AG09319 (cell line): Measurements from ENCODE around the gene FAM83C.

Experiments used
- DNase-seq: peaks from one replicate; pipeline ENCODE4 v3.0.0-alpha.2; 2010; ENCODE audit warnings: low read depth; ENCODE audit errors: extremely low read depth
- CTCF ChIP-seq: IDR thresholded peaks from 2 replicates; pipeline ENCODE4 v1.5.1; 2011; ENCODE audit warnings: low read depth, mild to moderate bottlenecking, inconsistent platforms, low read length, moderate library complexity

FAM83C gene

GRCh38 chr20:35291654-35292503, at the start of gene FAM83C:
Gene FAM83C (minus strand): TSS chr20:35292425. CDS start chr20:35292304, 121 bp downstream.
- no peak for DNase-seq
- no peak for TF ChIP-seq CTCF

- no peak for TF ChIP-seq CTCF
- no peak for DNase-seq
Measured at GRCh38 chr20:35341366-35342028, 49.3 kb upstream of the FAM83C start.

- DNase-seq: no peak
- no peak for TF ChIP-seq CTCF
Measured at GRCh38 chr20:35340436-35340835, 48.2 kb upstream of the FAM83C start.

- TF ChIP-seq CTCF: no peak
- no peak for DNase-seq
Measured at GRCh38 chr20:35339636-35340035, 47.4 kb upstream of the FAM83C start.

- no peak for TF ChIP-seq CTCF
- peak; percentile 82 for DNase-seq
Measured at GRCh38 chr20:35339007-35339406, 46.8 kb upstream of the FAM83C start.

- no peak for TF ChIP-seq CTCF
Measured at GRCh38 chr20:35334311-35335101, 42.3 kb upstream of the FAM83C start.

More at GRCh38 chr20:35334311-35335101, 42.3 kb upstream of the FAM83C start:
- DNase-seq: no peak
